Mucosa of rectum (tissue), 2 donors: Measurements from ENCODE around the gene VTCN1.
"Not testable (repeated sequence)": the region's sequence is repeated elsewhere in the genome, so short reads cannot be mapped to it uniquely, and the experiment has no call there.

Source experiments
- H3K27ac ChIP-seq, 2 donors: one replicate each; pipeline ENCODE4 v1.7.0; 2013; ENCODE audit warnings: inconsistent platforms in 2 of 2, low read depth in 2 of 2, low read length in 2 of 2
- H3K27me3 ChIP-seq, 2 donors: one replicate each; pipeline ENCODE4 v1.7.0; 2013; ENCODE audit warnings: low read length in 2 of 2; ENCODE audit not compliant: control insufficient read depth in 2 of 2, insufficient read depth in 2 of 2
- H3K36me3 ChIP-seq, 2 donors: one replicate each; pipeline ENCODE4 v1.7.0; 2013; ENCODE audit warnings: low read length in 2 of 2; ENCODE audit not compliant: control insufficient read depth in 2 of 2, insufficient read depth in 2 of 2
- H3K4me1 ChIP-seq, 2 donors: one replicate each; pipeline ENCODE4 v1.7.0; 2013; ENCODE audit warnings: low read length in 2 of 2, mild to moderate bottlenecking in 1 of 2; ENCODE audit not compliant: control insufficient read depth in 2 of 2, insufficient read depth in 2 of 2
- H3K4me3 ChIP-seq, 2 donors: one replicate each; pipeline ENCODE4 v1.7.0; 2013; ENCODE audit warnings: low read length in 2 of 2
- H3K9ac ChIP-seq, 2 donors: one replicate each; pipeline ENCODE4 v1.7.0; 2013; ENCODE audit warnings: low read length in 2 of 2, low read depth in 1 of 2, mild to moderate bottlenecking in 1 of 2
- H3K9me3 ChIP-seq, 2 donors: one replicate each; pipeline ENCODE4 v1.7.0; 2013; ENCODE audit warnings: low read length in 2 of 2; ENCODE audit not compliant: control insufficient read depth in 2 of 2
- donor health status: healthy.
- donor health status: Normal muscosa, but diverticular disease.

VTCN1 gene, protein sequence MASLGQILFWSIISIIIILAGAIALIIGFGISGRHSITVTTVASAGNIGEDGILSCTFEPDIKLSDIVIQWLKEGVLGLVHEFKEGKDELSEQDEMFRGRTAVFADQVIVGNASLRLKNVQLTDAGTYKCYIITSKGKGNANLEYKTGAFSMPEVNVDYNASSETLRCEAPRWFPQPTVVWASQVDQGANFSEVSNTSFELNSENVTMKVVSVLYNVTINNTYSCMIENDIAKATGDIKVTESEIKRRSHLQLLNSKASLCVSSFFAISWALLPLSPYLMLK

DNA sequence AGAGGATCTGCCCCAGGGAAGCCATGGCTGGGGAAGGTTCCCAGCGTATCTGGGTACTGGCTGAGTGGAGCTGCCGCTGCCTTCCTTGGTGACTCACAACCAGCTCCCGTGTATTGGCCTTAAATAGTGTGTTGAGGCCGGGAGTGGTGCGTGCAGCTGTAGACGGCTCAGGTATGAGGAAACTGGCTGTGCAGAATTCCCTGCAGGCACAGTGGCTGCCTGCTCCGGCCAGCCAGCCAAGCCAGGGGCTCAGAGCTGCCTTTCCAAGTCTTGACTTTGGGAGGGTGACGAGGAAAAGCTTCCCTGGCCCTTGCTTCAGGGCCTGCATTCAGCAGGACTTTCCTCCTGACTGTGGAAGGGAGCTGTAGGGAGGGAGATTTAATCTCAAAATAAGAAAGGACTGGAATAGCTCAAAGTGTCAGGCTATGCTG lies at the start of gene VTCN1:
Gene VTCN1, minus strand, starts transcription at position 97 of the 431 bp plus-strand sequence. Its CDS starts 72 bp downstream, at position 25.
- H3K27me3 ChIP-seq, result peaks cover 0 to 3% of the 10 kb centered on the region in 2 donors
- H3K4me3 ChIP-seq, result no peak within 1 kb of the TSS
- no peaks in the 10 kb centered on the region for H3K9me3 ChIP-seq
- no peak within 1 kb of the TSS for H3K27ac ChIP-seq
- no peaks in the 10 kb centered on the region for H3K36me3 ChIP-seq
- H3K4me1 ChIP-seq, result no peaks in the 10 kb centered on the region
- no peak within 1 kb of the TSS for H3K9ac ChIP-seq

DNA sequence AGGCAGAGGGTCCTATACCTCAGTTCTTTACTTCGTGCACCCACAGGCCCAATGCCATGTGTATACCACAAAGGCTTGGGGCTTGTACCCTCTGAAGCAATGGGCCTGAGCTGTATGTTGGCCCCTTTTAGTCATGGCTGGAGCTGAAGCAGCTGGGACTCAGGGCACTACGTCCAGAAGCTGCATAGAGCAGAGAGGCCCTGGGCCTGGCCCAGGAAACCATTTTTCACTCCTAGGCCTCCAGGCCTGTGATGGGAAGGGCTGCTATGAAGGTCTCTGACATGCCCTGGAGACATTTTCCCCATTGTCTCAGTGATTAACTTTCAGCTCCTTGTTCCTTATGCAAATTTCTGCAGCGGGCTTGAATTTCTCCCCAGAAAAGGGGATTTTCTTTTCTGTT lies 48.1 kb upstream of the VTCN1 start:
- H3K9me3 ChIP-seq, result no peaks in the 10 kb centered on the region
- H3K4me1 ChIP-seq, result no peaks in the 10 kb centered on the region
- H3K27ac ChIP-seq, result no peak overlapping the region
- H3K36me3 ChIP-seq, result no peaks in the 10 kb centered on the region
- H3K27me3 ChIP-seq, result peaks cover 0 to 2% of the 10 kb centered on the region in 2 donors
- H3K4me3 ChIP-seq, result no peak overlapping the region
- H3K9ac ChIP-seq, result no peak overlapping the region

DNA sequence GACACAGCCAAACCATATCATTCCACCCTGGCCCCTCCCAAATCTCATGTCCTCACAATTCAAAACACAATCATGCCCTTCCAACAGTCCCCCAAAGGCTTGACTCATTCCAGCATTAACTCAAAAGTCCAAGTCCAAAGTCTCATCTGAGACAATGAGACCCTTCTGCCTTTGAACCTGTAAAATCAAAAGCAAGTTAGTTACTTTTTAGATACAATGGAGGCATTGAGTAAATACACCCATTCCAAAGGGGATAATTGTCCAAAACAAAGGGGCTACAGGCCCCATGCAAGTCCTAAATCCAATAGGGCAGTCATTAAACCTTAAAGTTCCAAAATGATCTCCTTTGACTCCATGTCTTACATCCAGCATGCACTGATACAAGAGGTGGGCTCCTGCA lies 47.3 kb upstream of the VTCN1 start:
- H3K4me1 ChIP-seq, H3K9me3 ChIP-seq, H3K36me3 ChIP-seq, H3K27ac ChIP-seq, H3K9ac ChIP-seq, H3K4me3 ChIP-seq, H3K27me3 ChIP-seq: not testable (repeated sequence)

DNA sequence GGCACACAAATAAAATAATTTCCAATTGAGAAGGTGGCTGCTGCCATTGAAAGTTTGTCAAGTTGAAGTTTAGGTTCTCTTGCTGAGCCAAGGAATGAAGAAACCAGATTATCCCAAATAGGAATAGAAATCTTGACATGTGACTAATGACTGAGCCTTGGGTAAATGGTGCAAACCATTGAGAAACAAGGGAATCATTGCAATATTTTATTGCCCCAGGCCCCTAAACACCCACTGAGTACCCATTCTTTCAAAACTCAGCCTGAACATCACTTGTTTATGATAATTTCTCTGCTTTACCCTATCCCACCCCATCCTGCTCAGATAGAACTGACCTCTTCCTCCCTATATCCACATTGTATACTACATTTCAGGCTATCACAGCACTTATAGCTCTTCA lies 46.6 kb upstream of the VTCN1 start:
- Histone ChIP-seq H3K4me3 (no peak overlapping the region), H3K4me1 (no peaks in the 10 kb centered on the region), H3K9me3 (no peaks in the 10 kb centered on the region), H3K9ac (no peak overlapping the region), H3K27ac (no peak overlapping the region), H3K27me3 (no peaks in the 10 kb centered on the region), H3K36me3 (no peaks in the 10 kb centered on the region)

DNA sequence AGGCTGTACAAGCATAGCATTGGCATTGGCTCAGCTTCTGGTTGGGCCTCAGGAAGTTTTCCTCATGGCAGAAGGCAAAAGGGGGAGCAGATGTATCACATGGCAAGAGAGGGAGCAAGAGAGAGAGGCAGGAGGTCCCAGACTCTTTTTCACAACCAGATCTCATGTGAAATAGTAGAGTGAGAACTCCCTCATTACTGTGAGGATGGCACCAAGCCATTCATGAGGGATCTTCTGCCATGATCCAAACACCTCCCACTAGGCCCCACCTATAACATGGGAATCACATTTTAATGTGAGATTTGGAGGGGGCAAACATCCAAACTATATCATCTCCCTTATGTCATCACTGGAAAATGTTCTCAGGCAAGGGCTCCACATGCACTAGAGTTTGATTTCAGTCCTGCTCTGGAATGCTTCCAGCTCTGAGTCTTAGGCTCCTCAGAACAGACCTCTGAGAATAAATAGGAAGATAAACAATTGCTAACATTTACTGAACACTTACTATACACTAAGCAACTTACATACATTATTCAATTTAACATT lies 39.4 kb upstream of the VTCN1 start:
- H3K27me3 ChIP-seq, result no peaks in the 10 kb centered on the region
- no peaks in the 10 kb centered on the region for H3K9me3 ChIP-seq
- H3K36me3 ChIP-seq, result no peaks in the 10 kb centered on the region
- H3K4me3 ChIP-seq, result no peak overlapping the region
- no peak overlapping the region for H3K9ac ChIP-seq
- H3K27ac ChIP-seq, result no peak overlapping the region
- H3K4me1 ChIP-seq, result no peaks in the 10 kb centered on the region

DNA sequence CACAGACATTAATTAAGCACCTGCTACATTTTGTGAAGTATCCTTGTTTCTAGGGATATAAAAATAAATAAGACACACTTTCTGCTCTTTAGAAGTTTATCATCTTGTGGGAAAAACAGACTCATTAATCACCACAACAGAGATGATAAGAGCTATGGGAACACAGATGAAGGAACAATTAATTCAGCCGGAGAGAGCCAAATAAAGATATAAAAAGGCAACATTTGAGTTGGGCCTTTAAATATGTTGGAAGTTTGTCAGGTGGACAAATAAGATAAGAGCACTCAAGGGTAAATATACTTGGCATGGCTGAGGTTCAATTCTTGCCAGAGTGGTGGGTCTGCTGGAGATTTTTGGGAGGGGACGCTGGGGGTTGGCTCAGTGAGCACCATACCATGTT lies 34.2 kb upstream of the VTCN1 start:
- H3K27ac ChIP-seq, result no peak overlapping the region
- no peaks in the 10 kb centered on the region for H3K36me3 ChIP-seq
- H3K27me3 ChIP-seq, result peaks cover 0 to 6% of the 10 kb centered on the region in 2 donors
- H3K9ac ChIP-seq, result no peak overlapping the region
- no peaks in the 10 kb centered on the region for H3K9me3 ChIP-seq
- H3K4me3 ChIP-seq, result no peak overlapping the region
- no peaks in the 10 kb centered on the region for H3K4me1 ChIP-seq

DNA sequence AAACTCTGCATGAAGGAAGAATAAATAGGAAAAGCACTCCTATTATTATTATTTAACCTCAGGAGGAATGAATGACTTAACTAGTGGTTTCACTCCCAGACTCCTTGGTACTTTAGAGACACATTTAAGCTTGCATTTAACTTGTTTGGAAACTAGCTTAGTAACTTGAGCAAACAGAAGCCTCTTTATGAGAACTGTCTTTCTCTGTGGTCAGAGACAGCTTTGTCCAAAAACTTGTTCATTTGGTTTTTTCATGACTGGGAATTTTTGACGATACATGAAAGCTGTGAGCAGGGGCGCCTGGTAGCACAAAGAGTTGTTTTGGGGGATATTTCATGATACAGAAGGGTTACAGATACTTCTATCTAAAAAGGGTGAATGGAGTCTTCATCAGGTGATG lies 33.6 kb upstream of the VTCN1 start:
- H3K4me1 ChIP-seq, result no peaks in the 10 kb centered on the region
- no peaks in the 10 kb centered on the region for H3K9me3 ChIP-seq

DNA sequence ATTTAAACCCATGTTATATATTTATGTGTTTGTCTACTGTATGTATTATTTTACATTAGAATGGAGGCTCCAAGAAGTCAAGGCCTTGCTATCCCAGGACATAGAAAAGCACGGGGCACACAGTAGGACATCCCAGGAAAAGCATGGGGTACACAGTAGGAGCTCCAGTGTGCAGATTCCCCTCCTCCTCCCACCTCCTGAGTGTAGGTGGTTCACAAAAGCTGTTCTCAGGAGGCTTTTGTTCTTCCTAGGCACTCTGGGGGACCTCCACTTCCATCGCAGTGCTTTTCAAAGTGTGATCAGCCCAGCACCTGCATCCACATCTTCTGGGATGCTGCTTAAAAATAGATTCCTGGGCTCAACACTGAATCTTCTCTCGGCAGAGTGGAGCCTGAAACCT lies 30.8 kb upstream of the VTCN1 start:
- Histone ChIP-seq H3K9me3 (no peaks in the 10 kb centered on the region), H3K4me3 (no peak overlapping the region), H3K27me3 (peaks cover 0 to 6% of the 10 kb centered on the region in 2 donors), H3K27ac (no peak overlapping the region), H3K9ac (no peak overlapping the region), H3K36me3 (no peaks in the 10 kb centered on the region), H3K4me1 (no peaks in the 10 kb centered on the region)

More for the DNA sequence above, 33.6 kb upstream of the VTCN1 start:
- H3K9ac ChIP-seq, result no peak overlapping the region
- no peak overlapping the region for H3K4me3 ChIP-seq
- peaks cover 0 to 6% of the 10 kb centered on the region in 2 donors for H3K27me3 ChIP-seq
- no peaks in the 10 kb centered on the region for H3K36me3 ChIP-seq
- H3K27ac ChIP-seq, result no peak overlapping the region

DNA sequence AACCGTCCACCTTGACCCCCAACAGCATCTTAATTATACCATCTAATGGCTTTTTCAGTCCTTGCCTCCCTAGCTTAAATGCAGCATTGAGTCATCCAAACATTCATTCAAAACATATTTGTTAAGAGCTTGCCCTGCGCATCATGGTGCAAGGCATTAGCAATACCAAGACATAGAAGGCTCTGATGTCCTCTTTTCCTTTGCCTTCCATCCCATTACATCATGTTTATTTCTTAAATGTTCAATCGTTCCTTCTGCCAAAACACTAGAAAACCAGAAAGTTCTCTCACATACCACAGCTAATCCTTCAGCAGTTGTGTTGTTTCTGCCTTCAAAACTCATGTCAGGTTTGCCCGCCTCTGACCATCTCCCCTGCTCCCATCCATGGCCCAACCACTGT lies 29.8 kb upstream of the VTCN1 start:
- H3K9me3 ChIP-seq, result no peaks in the 10 kb centered on the region
- no peaks in the 10 kb centered on the region for H3K4me1 ChIP-seq
- H3K27ac ChIP-seq, result no peak overlapping the region
- H3K27me3 ChIP-seq, result peaks cover 0 to 6% of the 10 kb centered on the region in 2 donors
- H3K9ac ChIP-seq, result no peak overlapping the region
- no peak overlapping the region for H3K4me3 ChIP-seq
- H3K36me3 ChIP-seq, result no peaks in the 10 kb centered on the region

DNA sequence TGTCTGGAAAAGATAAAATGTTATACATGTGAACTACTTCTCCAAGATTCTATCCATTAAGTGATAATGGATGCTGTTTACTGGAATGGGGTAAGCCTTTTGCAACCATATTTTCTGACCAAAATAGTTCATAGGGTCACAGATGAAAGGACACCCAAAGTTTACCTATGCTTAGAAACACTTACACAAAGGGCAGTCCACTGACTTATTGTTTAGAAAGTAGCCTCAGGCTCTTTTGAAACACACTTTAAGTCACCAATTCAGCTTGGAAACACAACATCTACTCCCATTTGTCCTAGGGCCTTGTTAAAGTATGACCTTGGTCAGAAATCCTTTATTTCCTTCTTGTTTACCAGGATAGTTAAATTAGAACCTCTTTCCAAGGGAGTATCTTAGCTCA lies 28.7 kb upstream of the VTCN1 start:
- Histone ChIP-seq H3K27ac (no peak overlapping the region), H3K4me1 (no peaks in the 10 kb centered on the region), H3K4me3 (no peak overlapping the region), H3K9ac (no peak overlapping the region), H3K36me3 (no peaks in the 10 kb centered on the region), H3K9me3 (no peaks in the 10 kb centered on the region), H3K27me3 (peaks cover 0 to 6% of the 10 kb centered on the region in 2 donors)
